Inflammatory macrophage treated with lipopolysaccharide for 1 hour (primary cell): ENCODE data around the gene CDK13.

Experiments
- DNase-seq, 2 donors: peaks; one replicate each; pipeline ENCODE4 v3.0.0-alpha.2; 2020 to 2022

CDK13 gene

GRCh38 chr7:39950473-39951225 is 593 bp downstream of the CDK13 start:
- DNase-seq = peak; percentile 30 to 36

GRCh38 chr7:39951226-39952194 is 1.5 kb downstream of the CDK13 start:
- DNase-seq = peak; percentile 42 to 43

DNA sequence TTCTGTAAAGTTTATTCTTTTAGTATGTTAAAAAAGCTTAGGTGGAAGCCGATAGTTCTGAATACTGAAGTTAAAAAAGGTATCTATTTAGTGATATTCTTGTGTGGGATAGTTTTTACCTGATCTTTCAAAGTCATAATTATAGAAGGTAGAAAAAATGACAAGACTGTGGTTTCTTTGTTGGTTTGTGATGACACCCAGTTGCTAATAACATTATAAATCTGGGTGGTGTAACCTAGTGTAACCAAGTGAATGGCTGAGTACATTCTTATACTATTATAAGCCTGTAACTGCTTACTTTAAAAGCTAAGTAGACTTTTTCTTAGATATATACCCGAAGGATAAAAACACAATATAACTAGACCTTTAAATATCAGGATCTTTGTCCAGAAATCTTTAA is 2.3 kb downstream of the CDK13 start:
- no peak for DNase-seq

- DNase-seq = peak in 1 of 2 donors; percentile 7
These were observed 2.7 kb downstream of the CDK13 start for GRCh38 chr7:39952803-39953202.

DNA sequence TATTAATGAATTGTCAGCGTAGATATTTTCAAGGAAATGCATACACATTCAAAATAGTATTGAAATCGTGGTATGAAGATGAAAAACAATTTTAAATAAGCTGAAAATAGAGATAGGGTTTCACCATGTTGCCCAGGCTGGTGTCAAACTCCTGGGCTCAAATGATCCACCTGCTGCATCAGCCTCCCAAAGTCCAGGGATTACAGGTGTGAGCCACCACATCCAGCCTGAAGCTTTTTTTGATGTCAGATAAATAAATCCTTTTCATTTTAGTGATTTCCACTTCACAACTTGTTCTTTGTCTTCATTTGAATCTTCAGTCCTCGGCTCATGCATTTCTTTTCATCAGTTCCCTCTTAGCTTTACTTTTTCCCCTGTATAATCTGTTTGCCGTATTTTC is 4.6 kb downstream of the CDK13 start:
- DNase-seq = no peak

DNA sequence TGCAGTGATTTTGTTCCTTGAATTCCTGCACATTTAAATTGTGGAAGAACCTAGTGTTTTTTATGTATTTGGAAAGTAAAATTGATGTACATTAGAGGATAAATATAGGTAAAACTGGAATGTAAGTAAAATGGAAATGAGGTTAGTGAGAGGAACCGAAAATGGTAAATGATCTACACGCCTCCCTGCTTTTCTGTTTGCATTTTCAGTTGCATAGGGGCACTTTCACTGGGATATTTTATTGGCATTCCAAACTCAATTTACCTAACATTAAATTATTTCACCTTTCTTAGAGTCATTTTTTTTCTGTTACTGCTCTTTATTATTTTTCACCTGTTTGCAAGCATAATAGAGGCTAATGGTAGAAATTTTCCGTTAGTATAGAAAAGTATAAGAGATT is 8.0 kb downstream of the CDK13 start:
- no peak for DNase-seq

DNA sequence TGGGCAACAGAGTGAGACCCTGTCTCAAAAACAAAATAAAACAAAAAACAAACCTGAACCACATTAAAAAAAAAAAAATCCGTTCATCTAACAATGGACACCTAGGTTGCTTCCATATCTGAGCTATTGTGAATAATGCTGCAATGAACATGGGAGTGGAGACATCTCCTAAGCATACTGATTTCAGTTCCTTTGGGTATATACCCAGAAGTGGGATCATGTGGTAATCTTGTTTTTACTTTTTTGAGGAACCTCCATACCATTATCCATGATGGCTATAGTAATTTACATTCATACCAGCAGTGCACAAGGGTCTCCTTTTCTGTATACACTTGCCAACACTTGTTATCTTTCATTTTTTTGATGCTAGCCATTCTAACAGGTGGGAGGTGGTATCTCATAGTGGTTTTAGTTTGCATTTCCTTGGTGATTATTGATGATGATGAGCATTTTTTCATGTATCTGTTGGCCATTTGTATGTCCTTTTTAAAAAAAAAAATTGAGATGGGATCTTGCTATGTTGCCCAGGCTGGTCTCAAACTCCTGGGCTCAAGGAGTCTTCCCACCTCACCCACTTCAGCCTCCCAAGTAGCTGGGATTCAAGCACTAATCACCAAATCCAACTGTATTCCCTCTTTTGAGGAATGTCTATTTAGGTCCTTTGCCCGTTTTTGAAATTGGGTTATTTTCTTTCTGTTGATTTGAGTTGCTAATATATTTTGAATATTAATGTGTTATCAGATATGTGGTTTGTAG is 17.5 kb downstream of the CDK13 start:
- no peak for DNase-seq

- no peak for DNase-seq
These were observed 19.4 kb downstream of the CDK13 start for GRCh38 chr7:39969431-39969830.

DNA sequence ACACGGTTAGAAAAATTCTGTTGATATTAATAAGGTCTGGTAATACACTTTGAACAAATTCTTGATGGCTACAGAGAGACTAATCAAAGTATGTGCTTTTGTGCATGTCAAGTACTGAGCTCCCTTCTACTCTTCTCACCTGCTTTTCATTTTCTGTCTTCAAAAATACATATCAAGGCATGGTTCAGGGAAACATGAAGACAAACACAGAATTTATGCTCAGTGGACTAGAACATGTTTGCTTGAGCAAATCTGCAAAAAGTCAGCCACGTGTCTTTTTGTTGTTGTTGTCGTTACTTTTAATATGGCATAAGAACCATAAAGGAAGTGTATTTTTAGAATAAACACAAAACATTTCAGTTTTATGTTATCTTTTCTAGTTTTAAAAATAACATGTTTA is 21.9 kb downstream of the CDK13 start:
- DNase-seq = no peak

- no peak for DNase-seq
These were observed 23.7 kb downstream of the CDK13 start for GRCh38 chr7:39973801-39974200.

DNA sequence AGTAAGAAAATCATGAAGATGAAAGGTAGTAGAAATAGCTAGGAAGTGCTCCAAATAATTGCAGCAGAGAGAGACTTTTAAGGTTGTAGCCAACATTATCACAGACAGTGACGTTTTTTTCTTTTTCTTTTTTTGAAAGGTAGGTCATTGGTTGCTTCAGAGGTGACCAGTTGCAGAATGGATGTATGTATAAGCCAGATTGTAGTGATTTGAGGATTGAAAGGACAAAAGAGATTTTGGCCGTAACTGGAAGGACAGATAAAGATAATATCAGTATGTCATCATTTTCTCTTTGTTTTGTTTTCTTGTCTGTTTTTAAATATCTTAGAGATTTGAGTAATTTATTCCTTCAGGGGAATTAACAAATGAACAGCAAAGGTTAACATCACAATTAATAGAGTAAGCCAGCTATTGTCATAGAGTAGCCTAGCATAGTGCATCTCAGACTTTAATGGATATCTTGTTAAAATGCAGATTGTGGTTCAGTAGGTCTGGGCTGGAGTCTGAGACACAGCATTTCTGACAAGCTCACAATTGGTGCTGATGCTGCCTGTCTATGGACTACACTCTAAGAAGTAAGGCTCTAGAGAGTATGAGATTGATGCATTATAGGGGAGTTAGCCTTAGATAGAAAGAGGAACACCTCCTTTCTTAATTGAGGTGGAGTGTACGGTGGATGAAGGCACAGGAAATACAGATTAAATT is 28.3 kb downstream of the CDK13 start:
- DNase-seq = no peak

DNA sequence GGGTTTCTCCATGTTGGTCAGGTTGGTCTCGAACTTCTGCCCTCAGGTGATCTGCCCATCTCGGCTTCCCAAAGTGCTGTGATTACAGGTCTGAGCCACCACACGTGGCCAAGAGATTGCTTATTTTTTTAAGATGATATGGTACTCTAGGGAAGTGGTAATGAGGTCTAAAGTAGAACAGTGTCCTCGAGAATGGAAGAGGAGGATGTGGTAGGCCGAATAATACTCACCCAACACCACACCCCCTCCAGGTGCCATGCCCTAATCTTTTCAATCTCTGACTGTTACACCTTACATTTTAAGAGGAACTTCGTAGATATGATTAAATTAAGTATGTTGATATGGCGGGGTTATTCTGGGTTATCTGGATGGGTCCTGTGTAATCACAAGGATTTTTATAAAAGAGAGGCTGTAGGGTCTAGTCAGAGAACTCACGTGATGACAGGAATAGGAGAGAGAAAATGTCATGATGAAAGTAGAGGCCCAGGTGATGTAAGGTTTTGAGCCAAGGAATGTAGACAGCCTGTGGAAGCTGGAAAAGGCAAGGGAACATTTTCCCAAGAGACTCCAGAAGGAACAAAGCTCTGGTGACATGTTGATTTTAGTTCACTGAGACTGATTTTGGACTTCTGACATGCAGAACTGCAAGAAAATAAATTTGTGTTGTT is 29.5 kb downstream of the CDK13 start:
- no peak for DNase-seq

- DNase-seq = peak in 1 of 2 donors; percentile 32
These were observed 35.4 kb downstream of the CDK13 start for GRCh38 chr7:39985398-39985918.

DNA sequence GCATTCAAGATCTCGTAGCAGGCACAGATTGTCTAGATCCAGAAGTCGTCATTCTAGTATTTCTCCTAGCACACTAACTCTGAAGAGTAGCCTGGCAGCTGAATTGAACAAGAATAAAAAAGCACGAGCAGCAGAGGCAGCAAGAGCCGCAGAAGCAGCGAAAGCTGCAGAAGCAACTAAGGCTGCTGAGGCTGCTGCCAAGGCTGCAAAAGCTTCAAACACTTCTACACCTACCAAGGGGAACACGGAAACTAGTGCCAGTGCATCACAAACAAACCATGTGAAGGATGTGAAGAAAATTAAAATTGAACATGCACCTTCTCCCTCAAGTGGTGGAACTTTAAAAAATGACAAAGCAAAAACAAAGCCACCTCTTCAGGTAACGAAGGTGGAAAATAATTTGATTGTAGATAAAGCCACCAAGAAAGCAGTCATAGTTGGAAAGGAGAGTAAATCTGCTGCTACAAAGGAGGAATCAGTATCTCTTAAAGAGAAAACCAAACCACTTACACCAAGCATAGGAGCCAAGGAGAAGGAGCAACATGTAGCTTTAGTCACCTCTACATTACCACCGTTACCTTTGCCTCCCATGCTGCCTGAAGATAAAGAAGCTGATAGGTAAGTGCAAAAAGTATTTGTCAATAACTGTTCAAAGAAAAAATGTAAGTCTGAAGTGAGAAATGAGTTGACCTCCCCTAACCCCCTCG is 37.7 kb downstream of the CDK13 start:
- DNase-seq = no peak

DNA sequence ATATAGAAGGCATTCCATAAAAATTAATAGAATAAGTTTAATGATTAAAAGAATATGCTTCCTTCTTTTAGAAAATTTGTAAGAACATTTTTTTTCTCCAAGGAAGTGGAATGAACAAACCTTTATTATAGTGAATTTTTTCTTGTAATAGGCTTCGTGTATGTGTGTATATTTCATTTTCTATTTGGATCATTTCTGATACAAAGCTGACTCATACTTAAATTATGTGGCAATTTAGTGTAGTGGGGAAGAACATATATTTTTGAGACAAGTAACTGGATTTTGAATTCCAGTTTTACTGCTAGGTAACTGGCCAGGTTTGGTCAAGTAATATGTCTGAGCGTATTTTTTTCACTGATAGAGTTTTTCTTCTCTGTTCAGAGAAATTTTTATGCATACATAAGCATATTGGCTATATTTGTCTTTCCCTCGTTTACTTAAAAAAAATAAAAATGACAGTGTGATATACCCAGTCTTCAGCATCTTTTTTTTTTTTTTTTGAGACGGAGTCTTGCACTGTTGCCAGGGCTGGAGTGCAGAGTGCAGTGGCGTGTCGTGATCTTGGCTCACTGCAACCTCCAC is 50.8 kb downstream of the CDK13 start:
- no peak for DNase-seq

DNA sequence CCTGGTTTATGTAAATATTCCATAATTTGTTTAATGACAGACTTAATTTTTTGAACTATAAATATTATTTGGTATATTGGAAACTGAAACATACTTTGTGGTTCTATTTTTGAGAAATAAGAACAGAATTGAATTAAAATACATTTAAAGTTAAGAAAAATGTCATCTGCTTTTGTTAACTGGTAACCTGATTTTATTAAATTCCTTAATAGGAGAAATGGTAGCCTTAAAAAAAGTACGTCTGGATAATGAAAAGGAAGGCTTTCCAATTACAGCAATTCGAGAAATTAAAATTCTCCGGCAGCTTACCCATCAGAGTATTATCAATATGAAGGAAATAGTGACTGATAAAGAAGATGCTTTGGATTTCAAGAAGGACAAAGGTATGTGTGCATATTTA is 51.6 kb downstream of the CDK13 start:
- no peak for DNase-seq

- DNase-seq = no peak
These were observed 53.5 kb downstream of the CDK13 start for GRCh38 chr7:40003597-40003996.

GRCh38 chr7:40008223-40008815 is 58.3 kb downstream of the CDK13 start:
- DNase-seq = no peak

DNA sequence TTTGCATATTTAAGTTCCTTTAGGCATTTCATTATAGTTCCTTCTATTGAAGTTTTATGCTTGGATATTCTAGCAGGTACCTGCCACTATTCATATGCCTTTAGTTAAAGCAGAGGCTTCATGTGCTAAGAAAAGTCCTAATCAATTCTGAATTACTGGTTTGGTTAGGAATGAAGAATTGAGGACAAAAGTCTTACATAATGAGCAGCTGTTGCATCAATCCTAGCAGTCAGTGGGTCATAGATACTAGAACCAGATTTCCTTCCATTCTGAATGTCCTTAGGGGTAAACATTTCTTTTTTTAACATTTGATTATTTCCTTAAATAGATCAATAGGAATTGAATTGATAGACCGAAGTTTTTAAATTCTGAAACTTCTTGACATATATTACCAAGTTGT is 59.2 kb downstream of the CDK13 start:
- no peak for DNase-seq

GRCh38 chr7:40014376-40014775 is 64.3 kb downstream of the CDK13 start:
- no peak for DNase-seq
